IMR-90 (cell line): ENCODE measurements around the gene CHPT1. TPM values are rescaled to one million over a fixed set of nuclear protein-coding genes. Genes with fewer than 3 reads are reported as not detected.

Experiments
- ATAC-seq: fragments of 200-7000 bp; cut with Tn5 transposase; 2 replicates; pipeline ENCODE4 v1.9.1; 2020; ENCODE audit warnings: low read depth, mild to moderate bottlenecking, moderate library complexity
- BruUV-seq: library from RNA; stranded (reverse); fragments of 400-500 nt; replicated peaks from 2 replicates; lab custom pipeline; 2021; lab: Mats Ljungman, UMichigan
- CTCF ChIA-PET: fragments of 300-600 bp; formaldehyde crosslinking; extraction: SDS; loops from one replicate; lab custom pipeline; 2021; ENCODE audit warnings: antibody characterized with exemption; lab: Yijun Ruan, JAX
- POLR2A ChIA-PET: fragments of 300-600 bp; sonication (Branson Sonifier 250); formaldehyde crosslinking; loops from one replicate; lab custom pipeline; 2022; ENCODE audit warnings: antibody characterized with exemption; ENCODE audit not compliant: unreplicated experiment; lab: Charles Lee
- DNase-seq: peaks from one replicate; pipeline ENCODE4 v3.0.0; 2013
- H2AFZ ChIP-seq: replicated peaks from 2 replicates; pipeline ENCODE3; 2013; ENCODE audit warnings: low read length, mild to moderate bottlenecking; ENCODE audit not compliant: poor library complexity
- H2AK5ac ChIP-seq: 2 replicates; pipeline ENCODE4 v1.6.1; 2013; ENCODE audit warnings: low read depth, low read length, inconsistent platforms
- H2AK9ac ChIP-seq: replicated peaks from 2 replicates; pipeline ENCODE3; 2013; ENCODE audit warnings: mild to moderate bottlenecking, low read depth, low read length, moderate library complexity; ENCODE audit not compliant: poor library complexity
- H2BK120ac ChIP-seq: 2 replicates; pipeline ENCODE4 v1.6.1; 2013; ENCODE audit warnings: low read depth, low read length, inconsistent platforms
- H2BK15ac ChIP-seq: 3 replicates; pipeline ENCODE4 v1.6.1; 2013; ENCODE audit warnings: low read depth, low read length, inconsistent platforms
- H2BK20ac ChIP-seq: 2 replicates; pipeline ENCODE4 v1.6.1; 2013; ENCODE audit warnings: low read depth, mild to moderate bottlenecking, inconsistent platforms, low read length, moderate library complexity
- H2BK5ac ChIP-seq: 2 replicates; pipeline ENCODE4 v1.6.1; 2013; ENCODE audit warnings: mild to moderate bottlenecking, low read depth, low read length, inconsistent platforms; ENCODE audit not compliant: poor library complexity, severe bottlenecking
- H3K14ac ChIP-seq: replicated peaks from 2 replicates; pipeline ENCODE4 v1.6.1; 2013; ENCODE audit warnings: low read depth, low read length, inconsistent platforms
- H3K18ac ChIP-seq: 2 replicates; pipeline ENCODE4 v1.6.1; 2013; ENCODE audit warnings: low read depth, low read length, control low read depth
- H3K23ac ChIP-seq: 2 replicates; pipeline ENCODE4 v1.6.1; 2013; ENCODE audit warnings: low read depth, low read length, inconsistent platforms
- H3K27ac ChIP-seq: 2 replicates; pipeline ENCODE4 v1.5.1; 2013; ENCODE audit warnings: mild to moderate bottlenecking, control low read depth, low read length; ENCODE audit not compliant: insufficient read depth
- H3K27me3 ChIP-seq: 2 replicates; pipeline ENCODE4 v1.6.1; 2013; ENCODE audit warnings: low read length; ENCODE audit not compliant: control insufficient read depth, insufficient read depth
- H3K36me3 ChIP-seq: 2 replicates; pipeline ENCODE4 v1.6.1; 2013; ENCODE audit warnings: low read length, mixed read lengths; ENCODE audit not compliant: control insufficient read depth, insufficient read depth
- H3K4ac ChIP-seq: 2 replicates; pipeline ENCODE4 v1.6.1; 2013; ENCODE audit warnings: low read depth, low read length, inconsistent platforms
- H3K4me1 ChIP-seq: 2 replicates; pipeline ENCODE4 v1.6.1; 2013; ENCODE audit warnings: low read length, mixed read lengths; ENCODE audit not compliant: control insufficient read depth, insufficient read depth
- H3K4me2 ChIP-seq: 2 replicates; pipeline ENCODE4 v1.6.1; 2013; ENCODE audit warnings: low read depth, mild to moderate bottlenecking, control low read depth, low read length, moderate library complexity
- H3K4me3 ChIP-seq: 2 replicates; pipeline ENCODE4 v1.5.1; 2013; ENCODE audit warnings: low read depth, mild to moderate bottlenecking, control low read depth, low read length, moderate library complexity; ENCODE audit not compliant: insufficient read depth
- H3K56ac ChIP-seq: 2 replicates; pipeline ENCODE4 v1.6.1; 2013; ENCODE audit warnings: low read length, inconsistent platforms; ENCODE audit not compliant: insufficient read depth; ENCODE audit errors: extremely low read depth
- H3K79me1 ChIP-seq, 2 experiments: 2 replicates each; pipeline ENCODE4 v1.6.1; 2013; ENCODE audit warnings: low read length in 2 of 2, inconsistent platforms in 1 of 2, low read depth in 1 of 2
- H3K9ac ChIP-seq: 2 replicates; pipeline ENCODE4 v1.6.1; 2013; ENCODE audit warnings: low read depth, low read length, control low read depth
- H3K9me1 ChIP-seq: 2 replicates; pipeline ENCODE4 v1.6.1; 2013; ENCODE audit warnings: low read length, inconsistent platforms; ENCODE audit not compliant: insufficient read depth
- H3K9me3 ChIP-seq: 2 replicates; pipeline ENCODE4 v1.6.1; 2013; ENCODE audit warnings: low read length; ENCODE audit not compliant: control insufficient read depth, insufficient read depth
- H4K20me1 ChIP-seq: 2 replicates; pipeline ENCODE4 v1.6.1; 2013; ENCODE audit warnings: low read length, inconsistent platforms; ENCODE audit not compliant: insufficient read depth
- H4K5ac ChIP-seq: 2 replicates; pipeline ENCODE4 v1.6.1; 2013; ENCODE audit warnings: mild to moderate bottlenecking, low read depth, low read length, control low read depth
- H4K8ac ChIP-seq, 2 experiments: 2 replicates each; pipeline ENCODE4 v1.6.1; 2013; ENCODE audit warnings: low read depth in 2 of 2, low read length in 2 of 2, control low read depth in 1 of 2, inconsistent platforms in 1 of 2
- H4K91ac ChIP-seq: 2 replicates; pipeline ENCODE4 v1.6.1; 2013; ENCODE audit warnings: low read depth, low read length, inconsistent platforms; ENCODE audit not compliant: insufficient read depth
- CEBPB ChIP-seq: IDR thresholded peaks from 2 replicates; pipeline ENCODE4 v1.6.1; 2012; ENCODE audit warnings: low read depth, low read length, improper control_type of control experiment
- MAFK ChIP-seq: IDR thresholded peaks from 2 replicates; pipeline ENCODE4 v1.6.1; 2012; ENCODE audit warnings: low read depth, low read length, improper control_type of control experiment
- NFE2L2 ChIP-seq: fragments of 150-350 bp; IDR thresholded peaks from 2 replicates; pipeline ENCODE4 v1.6.1; 2016; ENCODE audit warnings: low read depth, mild to moderate bottlenecking, low read length
- RCOR1 ChIP-seq: IDR thresholded peaks from 2 replicates; pipeline ENCODE4 v1.6.1; 2012; ENCODE audit warnings: mild to moderate bottlenecking, low read length, improper control_type of control experiment; ENCODE audit not compliant: insufficient replicate concordance
- SMC3 ChIP-seq: fragments of 150-350 bp; IDR thresholded peaks from 2 replicates; pipeline ENCODE4 v1.6.1; 2016; ENCODE audit warnings: low read depth, mild to moderate bottlenecking, antibody characterized with exemption, low read length, moderate library complexity
- WGBS, 2 experiments: methylation state at CpG; one replicate each; pipeline versions ENCODE4 v1.1.5 to v1.1.7; 2013; ENCODE audit warnings: missing lambda C conversion rate in 2 of 2; ENCODE audit not compliant: insufficient read length in 1 of 2; ENCODE audit errors: extremely low coverage in 2 of 2; 5-methylcytosine and 5-hydroxymethylcytosine counted together
- dilution Hi-C: fragments of 300-500 bp; cut with HindIII; formaldehyde crosslinking; loops from one replicate; pipeline ENCODE4 v1.14.3; 2018; ENCODE audit warnings: low sequenced_read_pairs; ENCODE audit not compliant: unreplicated experiment
- in situ Hi-C: fragments of 300-500 bp; cut with MboI; formaldehyde crosslinking; loops from 3 replicates; pipeline ENCODE4 v1.14.3; 2019; ENCODE audit warnings: low sequenced_read_pairs, inconsistent platforms, mixed read lengths
- intact Hi-C: fragments of 100-400 bp; cut with micrococcal nuclease; formaldehyde crosslinking; loops from 2 replicates; pipeline ENCODE4 v1.10.0; 2022
- polyA plus RNA-seq, 3 experiments: library from polyadenylated mRNA; depleted of rRNA; stranded (reverse); fragments of >200 nt; gene quantifications; 2 replicates each; pipeline ENCODE4 v1.2.3, GENCODE V29; 2012; ENCODE audit warnings: low replicate concordance in 1 of 3
- total RNA-seq: library from RNA; depleted of rRNA; stranded (reverse); fragments of >200 nt; gene quantifications from 2 replicates; pipeline ENCODE4 v1.2.3, GENCODE V29; 2012
- TF ChIP-seq, protein P1 (sequence below): conservative IDR thresholded peaks from 2 replicates; pipeline ENCODE4 v1.5.1; 2012; ENCODE audit warnings: mild to moderate bottlenecking, low read depth, low read length, improper control_type of control experiment

Gene CHPT1
- total and polyA plus RNA-seq, 2 of the 4 experiments (the other 2 are of a cell fraction) = 8.1 to 11.7 TPM

DNA sequence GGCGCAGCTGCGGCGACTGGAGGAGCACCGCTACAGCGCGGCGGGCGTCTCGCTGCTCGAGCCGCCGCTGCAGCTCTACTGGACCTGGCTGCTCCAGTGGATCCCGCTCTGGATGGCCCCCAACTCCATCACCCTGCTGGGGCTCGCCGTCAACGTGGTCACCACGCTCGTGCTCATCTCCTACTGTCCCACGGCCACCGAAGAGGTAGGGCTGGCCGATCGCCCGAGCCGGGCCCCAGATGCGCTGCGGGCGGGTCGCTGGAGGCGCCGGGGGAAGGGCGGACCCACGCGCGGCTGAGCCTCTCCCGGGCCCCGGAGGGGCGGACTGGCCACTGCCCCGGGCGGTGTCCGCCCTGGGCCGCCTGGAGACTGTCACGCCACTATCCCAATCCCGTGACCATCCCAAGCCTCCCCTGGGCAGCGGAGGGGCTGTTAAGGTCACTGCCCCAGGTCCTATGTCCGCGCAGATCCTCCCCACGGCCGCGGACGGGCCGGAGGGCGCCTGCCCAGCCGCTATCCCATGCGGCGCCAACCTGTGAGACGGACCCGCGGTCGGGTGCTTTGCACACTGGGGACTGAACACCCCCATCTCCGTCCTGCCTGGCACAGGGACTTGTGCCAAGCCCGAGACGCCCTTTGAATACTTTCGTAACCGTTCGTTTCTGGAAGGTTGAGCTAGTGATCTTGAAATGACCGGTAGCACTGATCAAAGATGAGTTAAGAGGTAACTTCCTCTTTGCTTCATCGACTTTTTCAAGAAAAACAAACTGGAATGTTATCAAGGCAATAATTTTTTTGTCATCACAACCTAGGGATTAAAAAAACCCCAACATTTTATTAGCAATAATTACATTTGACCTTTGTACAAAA lies 725 bp downstream of the CHPT1 start (continued):
- TF ChIP-seq SMC3 (no peak), NFE2L2 (no peak), MAFK (no peak)

DNA sequence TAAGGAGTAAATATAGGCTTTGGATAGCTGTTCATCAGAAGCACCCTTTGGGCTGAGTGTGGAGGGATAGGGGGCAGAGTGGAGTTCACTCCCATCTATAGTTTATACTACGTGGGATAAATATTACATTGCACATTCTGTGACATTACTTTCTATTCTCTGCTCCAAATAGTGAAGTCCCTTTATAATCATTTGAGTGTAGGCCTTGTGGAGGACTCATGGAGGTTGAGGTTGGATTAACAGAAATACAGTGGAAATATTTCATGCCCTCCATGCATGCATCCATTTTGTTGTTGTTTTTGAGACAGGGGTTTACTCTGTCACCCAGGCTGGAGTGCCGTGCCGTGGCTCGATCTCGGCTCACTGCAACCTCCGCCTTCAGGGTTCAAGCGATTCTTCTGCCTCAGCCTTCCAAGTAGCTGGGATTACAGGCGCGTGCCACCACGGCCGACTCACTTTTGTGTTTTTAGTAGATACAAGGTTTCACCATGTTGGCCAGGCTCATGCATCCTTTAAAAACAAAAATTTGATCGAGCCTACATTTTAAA lies 1.4 kb downstream of the CHPT1 start:
- Histone ChIP-seq H2AFZ (no peak overlapping the region), H2AK5ac (no peak overlapping the region), H3K27me3 (no peaks in the 10 kb centered on the region), H3K14ac (no peak overlapping the region), H3K18ac (no peak overlapping the region), H4K5ac (no peak overlapping the region), H2BK15ac (no peak overlapping the region), H3K9me1 (no peaks in the 10 kb centered on the region), H3K4me1 (peaks cover 7% of the 10 kb centered on the region), H3K9me3 (peaks cover under 1% of the 10 kb centered on the region), H3K56ac (no peak overlapping the region), H4K20me1 (no peaks in the 10 kb centered on the region), H3K4ac (0 out of 2 replicates have a peak overlapping the region, but pooled peaks have one; percentile 7), H3K79me1 (peaks cover 9 to 16% of the 10 kb centered on the region in 2 experiments; a peak in 2 of 4 replicates), H2BK5ac (no peak overlapping the region), H4K8ac (no peak overlapping the region), H2BK120ac (no peak overlapping the region), H3K23ac (no peak overlapping the region), H2AK9ac (no peak overlapping the region), H3K9ac (0 out of 2 replicates have a peak overlapping the region, but pooled peaks have one; percentile 87), H3K4me3 (peak overlapping the region; percentile 99), H3K4me2 (peak overlapping the region; percentile 99), H4K91ac (no peak overlapping the region), H3K36me3 (no peaks in the 10 kb centered on the region), H2BK20ac (no peak overlapping the region), H3K27ac (no peak overlapping the region)
- intact Hi-C loops (no loop called here), in situ Hi-C loops (no loop called here), dilution Hi-C loops (no loop called here)
- POLR2A ChIA-PET = interaction anchor here (0.6 kb wide), 1 partner anchor 524 kb away, joined by 3 read pairs; no protein-coding TSS in a partner anchor
- peak; percentile 12 for DNase-seq
- peak; percentile 19 for ATAC-seq
- CTCF ChIA-PET = interaction anchor here (0.6 to 1.1 kb wide), 2 partner anchors 8 to 30 kb away, joined by 3 to 4 read pairs; no protein-coding TSS in a partner anchor
- WGBS, 2 experiments = no CpG with 5 or more reads among the region's 12 CpGs
- TF ChIP-seq CEBPB = no peak
- TF ChIP-seq RCOR1 = no peak
- TF ChIP-seq, protein P1, sequence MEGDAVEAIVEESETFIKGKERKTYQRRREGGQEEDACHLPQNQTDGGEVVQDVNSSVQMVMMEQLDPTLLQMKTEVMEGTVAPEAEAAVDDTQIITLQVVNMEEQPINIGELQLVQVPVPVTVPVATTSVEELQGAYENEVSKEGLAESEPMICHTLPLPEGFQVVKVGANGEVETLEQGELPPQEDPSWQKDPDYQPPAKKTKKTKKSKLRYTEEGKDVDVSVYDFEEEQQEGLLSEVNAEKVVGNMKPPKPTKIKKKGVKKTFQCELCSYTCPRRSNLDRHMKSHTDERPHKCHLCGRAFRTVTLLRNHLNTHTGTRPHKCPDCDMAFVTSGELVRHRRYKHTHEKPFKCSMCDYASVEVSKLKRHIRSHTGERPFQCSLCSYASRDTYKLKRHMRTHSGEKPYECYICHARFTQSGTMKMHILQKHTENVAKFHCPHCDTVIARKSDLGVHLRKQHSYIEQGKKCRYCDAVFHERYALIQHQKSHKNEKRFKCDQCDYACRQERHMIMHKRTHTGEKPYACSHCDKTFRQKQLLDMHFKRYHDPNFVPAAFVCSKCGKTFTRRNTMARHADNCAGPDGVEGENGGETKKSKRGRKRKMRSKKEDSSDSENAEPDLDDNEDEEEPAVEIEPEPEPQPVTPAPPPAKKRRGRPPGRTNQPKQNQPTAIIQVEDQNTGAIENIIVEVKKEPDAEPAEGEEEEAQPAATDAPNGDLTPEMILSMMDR = 0 out of 2 replicates have a peak, but pooled peaks have one; percentile 13
- no TSS peak for BruUV-seq
